ENCODE measurements around the gene PLOD3.

PLOD3 gene

GRCh38 chr7:101225650-101226049 is 8.3 kb upstream of the PLOD3 start:
- TF ChIP-seq, protein P1, sequence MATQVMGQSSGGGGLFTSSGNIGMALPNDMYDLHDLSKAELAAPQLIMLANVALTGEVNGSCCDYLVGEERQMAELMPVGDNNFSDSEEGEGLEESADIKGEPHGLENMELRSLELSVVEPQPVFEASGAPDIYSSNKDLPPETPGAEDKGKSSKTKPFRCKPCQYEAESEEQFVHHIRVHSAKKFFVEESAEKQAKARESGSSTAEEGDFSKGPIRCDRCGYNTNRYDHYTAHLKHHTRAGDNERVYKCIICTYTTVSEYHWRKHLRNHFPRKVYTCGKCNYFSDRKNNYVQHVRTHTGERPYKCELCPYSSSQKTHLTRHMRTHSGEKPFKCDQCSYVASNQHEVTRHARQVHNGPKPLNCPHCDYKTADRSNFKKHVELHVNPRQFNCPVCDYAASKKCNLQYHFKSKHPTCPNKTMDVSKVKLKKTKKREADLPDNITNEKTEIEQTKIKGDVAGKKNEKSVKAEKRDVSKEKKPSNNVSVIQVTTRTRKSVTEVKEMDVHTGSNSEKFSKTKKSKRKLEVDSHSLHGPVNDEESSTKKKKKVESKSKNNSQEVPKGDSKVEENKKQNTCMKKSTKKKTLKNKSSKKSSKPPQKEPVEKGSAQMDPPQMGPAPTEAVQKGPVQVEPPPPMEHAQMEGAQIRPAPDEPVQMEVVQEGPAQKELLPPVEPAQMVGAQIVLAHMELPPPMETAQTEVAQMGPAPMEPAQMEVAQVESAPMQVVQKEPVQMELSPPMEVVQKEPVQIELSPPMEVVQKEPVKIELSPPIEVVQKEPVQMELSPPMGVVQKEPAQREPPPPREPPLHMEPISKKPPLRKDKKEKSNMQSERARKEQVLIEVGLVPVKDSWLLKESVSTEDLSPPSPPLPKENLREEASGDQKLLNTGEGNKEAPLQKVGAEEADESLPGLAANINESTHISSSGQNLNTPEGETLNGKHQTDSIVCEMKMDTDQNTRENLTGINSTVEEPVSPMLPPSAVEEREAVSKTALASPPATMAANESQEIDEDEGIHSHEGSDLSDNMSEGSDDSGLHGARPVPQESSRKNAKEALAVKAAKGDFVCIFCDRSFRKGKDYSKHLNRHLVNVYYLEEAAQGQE (IDR thresholded peaks at IDR 0.05; ENCODE audit: low read depth) = no peak
- TF ChIP-seq FOXM1 (IDR thresholded peaks at IDR 0.05; ENCODE audit: borderline replicate concordance, low read depth) (no peak), CEBPB (IDR thresholded peaks at IDR 0.05) (no peak), TAF1 (IDR thresholded peaks at IDR 0.05; ENCODE audit: low read depth) (no peak), USF1 (IDR thresholded peaks at IDR 0.05) (no peak), EGR1 (IDR thresholded peaks at IDR 0.05) (no peak)

DNA sequence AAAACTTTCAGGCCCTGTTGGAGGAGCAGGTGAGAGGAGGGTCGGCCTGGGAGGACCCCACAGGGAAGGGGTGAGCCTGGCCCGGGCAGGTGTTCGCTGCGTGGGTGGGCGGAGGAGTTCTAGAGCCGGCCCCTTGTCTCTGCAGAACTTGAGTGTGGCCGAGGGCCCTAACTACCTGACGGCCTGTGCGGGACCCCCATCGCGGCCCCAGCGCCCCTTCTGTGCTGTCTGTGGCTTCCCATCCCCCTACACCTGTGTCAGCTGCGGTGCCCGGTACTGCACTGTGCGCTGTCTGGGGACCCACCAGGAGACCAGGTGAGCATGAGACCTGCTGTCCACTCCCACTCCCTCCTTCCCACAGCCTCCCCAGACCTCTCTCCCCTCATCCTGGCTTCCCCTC is 6.1 kb upstream of the PLOD3 start:
- TF ChIP-seq ZBTB7A (IDR thresholded peaks at IDR 0.05; ENCODE audit: low read depth) (no peak), EP300 (IDR thresholded peaks at IDR 0.05; ENCODE audit: borderline replicate concordance) (no peak), USF1 (IDR thresholded peaks at IDR 0.05) (no peak), CEBPB (IDR thresholded peaks at IDR 0.05) (no peak), EGR1 (IDR thresholded peaks at IDR 0.05) (no peak), TEAD4 (IDR thresholded peaks at IDR 0.05) (no peak), YY1 (IDR thresholded peaks at IDR 0.05; ENCODE audit: low read depth) (no peak), FOXM1 (IDR thresholded peaks at IDR 0.05; ENCODE audit: borderline replicate concordance, low read depth) (no peak), TAF1 (IDR thresholded peaks at IDR 0.05; ENCODE audit: low read depth) (no peak), CREB1 (IDR thresholded peaks at IDR 0.05; ENCODE audit: low read depth) (no peak), NFIC (IDR thresholded peaks at IDR 0.05) (no peak), RAD21 (IDR thresholded peaks at IDR 0.05; ENCODE audit: low read depth) (no peak), TCF12 (IDR thresholded peaks at IDR 0.05; ENCODE audit: low read depth) (no peak)
- TF ChIP-seq, protein P2, sequence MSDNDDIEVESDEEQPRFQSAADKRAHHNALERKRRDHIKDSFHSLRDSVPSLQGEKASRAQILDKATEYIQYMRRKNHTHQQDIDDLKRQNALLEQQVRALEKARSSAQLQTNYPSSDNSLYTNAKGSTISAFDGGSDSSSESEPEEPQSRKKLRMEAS (IDR thresholded peaks at IDR 0.05) = no peak
- TF ChIP-seq, protein P1 (IDR thresholded peaks at IDR 0.05; ENCODE audit: low read depth) = no peak

DNA sequence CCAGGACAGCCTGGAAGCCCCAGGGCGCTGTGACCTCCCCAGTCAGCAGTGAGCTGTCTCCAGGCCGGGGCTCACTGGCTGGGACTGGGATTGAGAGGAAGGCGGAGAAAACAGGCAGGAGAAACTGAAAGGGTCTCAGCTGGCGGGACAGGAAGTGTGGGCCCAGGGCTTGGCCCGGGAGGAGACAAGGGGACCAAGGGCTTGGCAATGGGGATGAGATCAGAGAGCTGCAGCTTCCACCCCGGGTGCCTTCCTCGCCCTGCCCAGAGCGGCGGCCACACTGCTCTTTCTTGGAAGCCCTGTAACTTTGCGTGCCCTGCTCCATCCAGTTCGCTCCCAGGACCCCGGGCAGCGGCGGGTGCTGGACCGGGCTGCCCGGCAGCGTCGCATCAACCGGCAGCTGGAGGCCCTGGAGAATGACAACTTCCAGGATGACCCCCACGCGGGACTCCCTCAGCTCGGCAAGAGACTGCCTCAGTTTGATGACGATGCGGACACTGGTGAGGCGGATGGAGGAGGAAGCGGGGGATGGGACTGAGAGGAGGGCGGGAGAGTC is 5.0 kb upstream of the PLOD3 start:
- TF ChIP-seq USF1 (IDR thresholded peaks at IDR 0.05) (no peak), EGR1 (IDR thresholded peaks at IDR 0.05) (no peak), YY1 (IDR thresholded peaks at IDR 0.05; ENCODE audit: low read depth) (no peak), RAD21 (IDR thresholded peaks at IDR 0.05; ENCODE audit: low read depth) (no peak), NFIC (IDR thresholded peaks at IDR 0.05) (no peak), TEAD4 (IDR thresholded peaks at IDR 0.05) (no peak), CEBPB (IDR thresholded peaks at IDR 0.05) (no peak), ZBTB7A (IDR thresholded peaks at IDR 0.05; ENCODE audit: low read depth) (no peak), TAF1 (IDR thresholded peaks at IDR 0.05; ENCODE audit: low read depth) (no peak), CREB1 (IDR thresholded peaks at IDR 0.05; ENCODE audit: low read depth) (no peak), TCF12 (IDR thresholded peaks at IDR 0.05; ENCODE audit: low read depth) (no peak), FOXM1 (IDR thresholded peaks at IDR 0.05; ENCODE audit: borderline replicate concordance, low read depth) (no peak), EP300 (IDR thresholded peaks at IDR 0.05; ENCODE audit: borderline replicate concordance) (no peak)
- TF ChIP-seq, protein P1 (IDR thresholded peaks at IDR 0.05; ENCODE audit: low read depth) = no peak
- TF ChIP-seq, protein P2 (IDR thresholded peaks at IDR 0.05) = no peak

DNA sequence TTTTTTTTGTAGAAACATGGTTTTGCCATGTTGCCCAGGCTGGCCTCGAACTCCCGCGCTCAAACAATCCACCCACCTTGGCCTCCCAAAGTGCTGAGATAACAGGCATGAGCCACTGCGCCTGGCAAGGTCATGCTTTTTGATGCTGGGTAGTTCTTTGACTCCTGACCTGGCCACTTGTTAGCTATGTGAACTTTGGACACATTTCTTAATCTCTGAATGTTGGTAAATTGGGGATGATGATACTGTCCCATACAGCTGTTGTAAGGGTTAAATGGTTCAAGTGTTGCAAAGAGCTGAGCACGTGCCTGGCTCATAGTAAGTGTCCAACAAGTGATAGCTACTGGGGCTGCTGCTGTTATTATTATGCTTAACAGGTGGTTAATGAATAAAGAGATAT is 2.9 kb upstream of the PLOD3 start:
- TF ChIP-seq CREB1 (IDR thresholded peaks at IDR 0.05; ENCODE audit: low read depth) = no peak
- no peak for TF ChIP-seq TCF12 (IDR thresholded peaks at IDR 0.05; ENCODE audit: low read depth)
- TF ChIP-seq, protein P1 (IDR thresholded peaks at IDR 0.05; ENCODE audit: low read depth) = no peak
- TF ChIP-seq, protein P2 (IDR thresholded peaks at IDR 0.05) = no peak
- no peak for TF ChIP-seq YY1 (IDR thresholded peaks at IDR 0.05; ENCODE audit: low read depth)
